ENCODE results near the gene OTUB2.
"Not testable (repeated sequence)": the region's sequence is repeated elsewhere in the genome, so short reads cannot be mapped to it uniquely, and the experiment has no call there.

OTUB2 gene

DNA sequence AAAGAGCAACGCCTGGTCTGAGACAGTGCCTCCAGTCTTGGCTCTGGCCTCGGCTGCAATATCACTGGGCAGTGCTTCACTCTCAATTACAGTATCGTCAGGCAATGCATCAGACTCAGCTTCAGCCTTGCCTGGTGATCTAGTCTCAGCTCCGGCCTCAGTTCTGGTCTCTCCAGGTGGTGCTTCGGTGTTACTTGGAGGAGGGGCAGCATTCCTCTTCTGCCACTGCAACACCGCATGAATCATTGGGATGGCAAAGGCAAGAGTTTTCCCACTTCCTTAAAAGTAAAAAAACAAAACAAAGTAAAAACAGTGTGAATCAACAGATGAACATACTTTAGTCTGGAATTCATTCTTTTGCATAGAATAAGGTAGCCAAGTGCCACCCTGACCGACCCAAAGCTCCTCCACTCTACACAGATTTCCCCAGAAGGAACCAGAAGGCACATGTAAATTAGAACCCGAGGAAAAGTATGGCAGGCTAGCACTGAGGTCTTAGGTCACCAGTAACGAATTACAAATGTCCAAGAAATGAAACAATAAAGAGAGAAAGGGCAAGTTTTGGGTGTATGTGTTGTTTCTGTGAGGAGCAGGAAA is 36.3 kb downstream of the OTUB2 start:
- H3K27ac ChIP-seq (ENCODE audit: low read length): no peak overlapping the region

DNA sequence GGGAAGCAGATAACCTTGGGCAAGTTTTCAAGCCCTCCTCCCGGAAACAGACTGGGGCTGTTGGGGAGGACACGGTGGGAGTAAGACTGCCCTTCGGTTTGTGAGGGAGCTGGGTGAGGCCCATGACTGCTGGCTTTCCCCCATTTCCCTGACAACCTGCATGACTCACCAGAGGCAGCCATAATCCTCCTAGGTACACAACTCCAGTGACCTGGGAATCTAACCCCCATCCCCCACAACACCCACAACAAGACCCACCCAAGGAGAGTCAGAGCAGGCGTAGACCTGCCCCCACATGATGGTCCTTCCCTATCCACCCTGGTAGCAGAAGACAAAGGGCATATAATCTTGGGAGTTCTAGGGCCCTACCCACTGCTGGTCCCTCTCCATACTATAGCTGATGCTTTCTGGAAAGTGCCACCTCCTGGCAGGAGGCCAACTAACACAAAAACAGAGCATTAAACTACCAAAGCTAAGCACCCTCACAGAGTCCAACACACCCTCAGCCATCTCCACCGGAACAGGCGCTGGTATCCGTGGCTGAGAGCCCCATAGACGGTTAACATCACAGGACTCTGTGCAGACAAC is 40.0 kb downstream of the OTUB2 start:
- Histone ChIP-seq H3K36me3 (replicated peaks; ENCODE audit: insufficient read depth, low read length) (no peaks in the 10 kb centered on the region), H3K4me1 (ENCODE audit: low read length) (no peaks in the 10 kb centered on the region), H3K9me2 (replicated peaks; ENCODE audit: insufficient read depth, low read length) (no peaks in the 10 kb centered on the region), H4K20me1 (ENCODE audit: insufficient read depth, low read length) (no peaks in the 10 kb centered on the region), H3K79me2 (ENCODE audit: low read length) (peaks cover 95% of the 10 kb centered on the region), H3K9ac (ENCODE audit: low read length) (no peak overlapping the region), H3K27ac (ENCODE audit: low read length) (no peak overlapping the region), H2AFZ (ENCODE audit: low read length) (no peak overlapping the region), H3K9me3 (replicated peaks; ENCODE audit: insufficient read depth, low read length) (no peaks in the 10 kb centered on the region), H3K4me3 (ENCODE audit: low read length) (no peak overlapping the region), H3K27me3 (replicated peaks; ENCODE audit: insufficient read depth, low read length) (no peaks in the 10 kb centered on the region), H3K4me2 (ENCODE audit: low read depth, low read length) (no peak overlapping the region), H3F3A (ENCODE audit: insufficient read depth, low read length) (no peaks in the 10 kb centered on the region)
- TF ChIP-seq EZH2 (optimal IDR thresholded peaks at IDR 0.05; ENCODE audit: low read depth, low read length) (no peak), EZH2phosphoT487 (IDR thresholded peaks at IDR 0.05; ENCODE audit: low read length) (no peak)
- TF ChIP-seq, protein P1, sequence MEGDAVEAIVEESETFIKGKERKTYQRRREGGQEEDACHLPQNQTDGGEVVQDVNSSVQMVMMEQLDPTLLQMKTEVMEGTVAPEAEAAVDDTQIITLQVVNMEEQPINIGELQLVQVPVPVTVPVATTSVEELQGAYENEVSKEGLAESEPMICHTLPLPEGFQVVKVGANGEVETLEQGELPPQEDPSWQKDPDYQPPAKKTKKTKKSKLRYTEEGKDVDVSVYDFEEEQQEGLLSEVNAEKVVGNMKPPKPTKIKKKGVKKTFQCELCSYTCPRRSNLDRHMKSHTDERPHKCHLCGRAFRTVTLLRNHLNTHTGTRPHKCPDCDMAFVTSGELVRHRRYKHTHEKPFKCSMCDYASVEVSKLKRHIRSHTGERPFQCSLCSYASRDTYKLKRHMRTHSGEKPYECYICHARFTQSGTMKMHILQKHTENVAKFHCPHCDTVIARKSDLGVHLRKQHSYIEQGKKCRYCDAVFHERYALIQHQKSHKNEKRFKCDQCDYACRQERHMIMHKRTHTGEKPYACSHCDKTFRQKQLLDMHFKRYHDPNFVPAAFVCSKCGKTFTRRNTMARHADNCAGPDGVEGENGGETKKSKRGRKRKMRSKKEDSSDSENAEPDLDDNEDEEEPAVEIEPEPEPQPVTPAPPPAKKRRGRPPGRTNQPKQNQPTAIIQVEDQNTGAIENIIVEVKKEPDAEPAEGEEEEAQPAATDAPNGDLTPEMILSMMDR (IDR thresholded peaks at IDR 0.05; ENCODE audit: low read length): no peak
- no peak for DNase-seq

More for the DNA sequence above, 36.3 kb downstream of the OTUB2 start:
- TF ChIP-seq, protein P1 (IDR thresholded peaks at IDR 0.05; ENCODE audit: low read length): no peak
- no peak for TF ChIP-seq EZH2phosphoT487 (IDR thresholded peaks at IDR 0.05; ENCODE audit: low read length)
- no peak for TF ChIP-seq EZH2 (optimal IDR thresholded peaks at IDR 0.05; ENCODE audit: low read depth, low read length)
- Histone ChIP-seq H3K9me3 (replicated peaks; ENCODE audit: insufficient read depth, low read length) (no peaks in the 10 kb centered on the region), H4K20me1 (ENCODE audit: insufficient read depth, low read length) (no peaks in the 10 kb centered on the region), H3K4me2 (ENCODE audit: low read depth, low read length) (no peak overlapping the region), H3K4me1 (ENCODE audit: low read length) (peaks cover 16% of the 10 kb centered on the region), H3K79me2 (ENCODE audit: low read length) (peaks cover 91% of the 10 kb centered on the region), H3K9me2 (replicated peaks; ENCODE audit: insufficient read depth, low read length) (no peaks in the 10 kb centered on the region), H3K4me3 (ENCODE audit: low read length) (no peak overlapping the region), H2AFZ (ENCODE audit: low read length) (no peak overlapping the region), H3K36me3 (replicated peaks; ENCODE audit: insufficient read depth, low read length) (no peaks in the 10 kb centered on the region; the same call in 1 of the 2 replicates), H3K27me3 (replicated peaks; ENCODE audit: insufficient read depth, low read length) (no peaks in the 10 kb centered on the region), H3F3A (ENCODE audit: insufficient read depth, low read length) (0 out of 2 replicates have a peak, but pooled peaks cover 6% of the 10 kb centered on the region), H3K9ac (ENCODE audit: low read length) (no peak overlapping the region)
- no peak for DNase-seq

DNA sequence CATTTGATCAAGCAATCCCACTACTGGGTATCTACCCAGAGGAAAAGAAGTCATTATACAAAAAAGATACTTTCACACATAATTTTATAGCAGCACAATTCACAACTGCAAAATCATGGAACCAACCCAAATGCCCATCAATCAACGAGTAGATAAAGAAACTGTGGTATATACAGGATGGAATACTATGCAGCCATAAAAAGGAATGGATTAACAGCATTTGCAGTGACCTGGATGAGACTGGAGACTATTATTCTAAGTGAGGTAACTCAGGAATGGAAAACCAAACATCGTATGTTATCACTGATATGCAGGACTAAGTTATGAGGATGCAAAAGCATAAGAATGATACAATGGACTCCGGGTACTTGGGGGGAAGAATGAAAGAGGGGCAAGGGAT is 45.9 kb downstream of the OTUB2 start:
- H3K4me1 ChIP-seq (ENCODE audit: low read length); H3K27me3 ChIP-seq (replicated peaks; ENCODE audit: insufficient read depth, low read length); H3K27ac ChIP-seq (ENCODE audit: low read length); H3K9me2 ChIP-seq (replicated peaks; ENCODE audit: insufficient read depth, low read length); H3K9me3 ChIP-seq (replicated peaks; ENCODE audit: insufficient read depth, low read length); H2AFZ ChIP-seq (ENCODE audit: low read length); H3K4me3 ChIP-seq (ENCODE audit: low read length); H3K4me2 ChIP-seq (ENCODE audit: low read depth, low read length); H3K9ac ChIP-seq (ENCODE audit: low read length); H4K20me1 ChIP-seq (ENCODE audit: insufficient read depth, low read length); H3F3A ChIP-seq (ENCODE audit: insufficient read depth, low read length); H3K36me3 ChIP-seq (replicated peaks; ENCODE audit: insufficient read depth, low read length); DNase-seq: not testable (repeated sequence)
- H3K79me2 ChIP-seq (ENCODE audit: low read length): peaks cover 94% of the 10 kb centered on the region

DNA sequence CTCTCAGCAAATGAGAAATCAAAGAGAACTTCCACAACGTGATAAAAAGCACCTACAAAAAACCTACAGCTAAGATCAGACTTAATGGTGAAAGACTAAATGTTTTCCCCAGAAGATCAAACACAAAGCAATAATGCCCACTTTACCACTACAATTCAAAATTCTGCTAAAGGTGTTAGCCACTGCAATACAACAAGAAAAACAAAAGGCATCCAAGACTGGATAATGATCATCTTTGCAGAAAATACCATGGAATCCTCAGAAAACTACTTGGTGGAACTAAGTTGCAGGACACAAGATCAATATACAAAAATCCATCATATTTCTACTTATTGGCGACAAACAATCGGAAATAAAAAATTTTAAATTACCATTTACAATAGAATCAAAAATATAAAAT is 48.4 kb downstream of the OTUB2 start:
- Histone ChIP-seq H3K9me2 (replicated peaks; ENCODE audit: insufficient read depth, low read length) (no peaks in the 10 kb centered on the region), H3K4me1 (ENCODE audit: low read length) (peaks cover 10% of the 10 kb centered on the region; the same call in 1 of the 2 replicates), H2AFZ (ENCODE audit: low read length) (no peak overlapping the region), H4K20me1 (ENCODE audit: insufficient read depth, low read length) (no peaks in the 10 kb centered on the region), H3K4me2 (ENCODE audit: low read depth, low read length) (no peak overlapping the region), H3K9me3 (replicated peaks; ENCODE audit: insufficient read depth, low read length) (no peaks in the 10 kb centered on the region), H3K79me2 (ENCODE audit: low read length) (peaks cover 94% of the 10 kb centered on the region), H3K27me3 (replicated peaks; ENCODE audit: insufficient read depth, low read length) (no peaks in the 10 kb centered on the region), H3K36me3 (replicated peaks; ENCODE audit: insufficient read depth, low read length) (no peaks in the 10 kb centered on the region; the same call in 1 of the 2 replicates), H3K9ac (ENCODE audit: low read length) (no peak overlapping the region), H3F3A (ENCODE audit: insufficient read depth, low read length) (no peaks in the 10 kb centered on the region; the same call in 1 of the 2 replicates), H3K4me3 (ENCODE audit: low read length) (no peak overlapping the region), H3K27ac (ENCODE audit: low read length) (no peak overlapping the region)
- TF ChIP-seq EZH2 (optimal IDR thresholded peaks at IDR 0.05; ENCODE audit: low read depth, low read length) (no peak), EZH2phosphoT487 (IDR thresholded peaks at IDR 0.05; ENCODE audit: low read length) (no peak)
- TF ChIP-seq, protein P1 (IDR thresholded peaks at IDR 0.05; ENCODE audit: low read length): no peak
- DNase-seq: no peak

Measured in MM.1S (cell line).